COLO668 (cell line): ENCODE results near the gene ADRM1.

Source experiments
- DNase-seq: peaks from one replicate; lab custom pipeline; 2025; ENCODE audit not compliant: unreplicated experiment; lab: John Stamatoyannopoulos, UW

The ADRM1 gene

GRCh38 chr20:62309198-62309944 is 6.6 kb downstream of the ADRM1 start:
- no peak for DNase-seq

- DNase-seq, result no peak
Observed at GRCh38 chr20:62309947-62310756, 7.4 kb downstream of the ADRM1 start.

- no peak for DNase-seq
Observed at GRCh38 chr20:62310757-62311121, 7.9 kb downstream of the ADRM1 start.

- no peak for DNase-seq
Observed at GRCh38 chr20:62311150-62311549, 8.4 kb downstream of the ADRM1 start.

- DNase-seq, result no peak
Observed at GRCh38 chr20:62311832-62312661, 9.2 kb downstream of the ADRM1 start.

GRCh38 chr20:62312662-62312977 is 9.8 kb downstream of the ADRM1 start:
- no peak for DNase-seq

- no peak for DNase-seq
Observed at GRCh38 chr20:62313021-62313420, 10.2 kb downstream of the ADRM1 start.

GRCh38 chr20:62313460-62314338 is 10.9 kb downstream of the ADRM1 start:
- DNase-seq, result no peak

- no peak for DNase-seq
Observed at GRCh38 chr20:62314339-62314638, 11.5 kb downstream of the ADRM1 start.

- no peak for DNase-seq
Observed at GRCh38 chr20:62314711-62315302, 12.0 kb downstream of the ADRM1 start.

- DNase-seq, result no peak
Observed at GRCh38 chr20:62315773-62316172, 13.0 kb downstream of the ADRM1 start.

- DNase-seq, result no peak
Observed at GRCh38 chr20:62316331-62317166, 13.8 kb downstream of the ADRM1 start.

GRCh38 chr20:62317167-62317655 is 14.4 kb downstream of the ADRM1 start:
- DNase-seq, result no peak

- DNase-seq, result peak; percentile 25
Observed at GRCh38 chr20:62318400-62319345, 15.9 kb downstream of the ADRM1 start.

- DNase-seq, result no peak
Observed at GRCh38 chr20:62319346-62319909, 16.6 kb downstream of the ADRM1 start.

- DNase-seq, result peak; percentile 21
Observed at GRCh38 chr20:62320581-62321354, 18.0 kb downstream of the ADRM1 start.

GRCh38 chr20:62321521-62321948 is 18.7 kb downstream of the ADRM1 start:
- peak; percentile 21 for DNase-seq
